HCT116 (cell line): Measurements from ENCODE around the gene MINK1. TPM values are rescaled to one million over a fixed set of nuclear protein-coding genes. Genes with fewer than 3 reads are reported as not detected.

Source experiments
- ATAC-seq: fragments of 200-7000 bp; cut with Tn5 transposase; 2 replicates; pipeline ENCODE4 v1.9.1; 2020; ENCODE audit warnings: mild to moderate bottlenecking, moderate library complexity
- BruUV-seq: library from RNA; stranded (reverse); fragments of 400-500 nt; replicated peaks from 2 replicates; lab custom pipeline; 2021; lab: Mats Ljungman, UMichigan
- CTCF ChIA-PET: fragments of 300-600 bp; sonication (Branson Sonifier 250); formaldehyde crosslinking; loops from one replicate; lab custom pipeline; 2021; ENCODE audit warnings: antibody characterized with exemption; lab: Charles Lee
- POLR2A ChIA-PET: fragments of 300-600, 350-600 bp; sonication (Branson Sonifier 250); formaldehyde crosslinking; loops from one replicate; lab custom pipeline; 2021; ENCODE audit warnings: antibody characterized with exemption; lab: Charles Lee
- RAD21 ChIA-PET, 2 experiments: fragments of 300-600 bp; sonication (Branson Sonifier 250); formaldehyde crosslinking; loops; one replicate each; lab custom pipeline; 2023; ENCODE audit warnings: low total read pairs in 2 of 2; ENCODE audit not compliant: uncharacterized antibody in 2 of 2, unreplicated experiment in 2 of 2, low non-redundant PET in 1 of 2; lab: Charles Lee
- DNase-seq: peaks from one replicate; pipeline ENCODE4 v3.0.0-alpha.2; 2010; ENCODE audit warnings: low read depth, low spot score
- H2AFZ ChIP-seq: fragments of 200-600 bp; shearing (Covaris generic), sonication (generic); 2 replicates; pipeline ENCODE4 v1.6.1; 2017; ENCODE audit warnings: low read depth, mixed run types, mixed read lengths, antibody characterized with exemption, low read length; ENCODE audit not compliant: poor library complexity, severe bottlenecking
- H3K27ac ChIP-seq: 2 replicates; pipeline ENCODE4 v1.5.1; 2012; ENCODE audit warnings: low read depth, low read length
- H3K27me3 ChIP-seq: fragments of 200-600 bp; sonication (generic); 2 replicates; pipeline ENCODE4 v1.6.1; 2016; ENCODE audit warnings: mixed run types, low read length, mixed read lengths; ENCODE audit not compliant: insufficient read depth
- H3K36me3 ChIP-seq, 2 experiments: fragments of 200-500 bp in 1 of 2; fragments of 200-600 bp in 1 of 2; sonication (Bioruptor generic) in 1 of 2; sonication (generic) in 1 of 2; 2 replicates each; pipeline versions ENCODE4 v1.5.1 to v1.6.1; 2014 to 2016; ENCODE audit warnings: low read length in 2 of 2, inconsistent platforms in 1 of 2, mixed read lengths in 1 of 2, mixed run types in 1 of 2; ENCODE audit not compliant: insufficient read depth in 2 of 2, control insufficient read depth in 1 of 2
- H3K4me1 ChIP-seq, 2 experiments: fragments of 200-600 bp in 1 of 2; sonication (generic) in 1 of 2; 2 replicates each; pipeline versions ENCODE4 v1.5.1 to v1.6.1; 2012 to 2017; ENCODE audit warnings: low read length in 2 of 2, inconsistent platforms in 1 of 2, mild to moderate bottlenecking in 1 of 2, mixed read lengths in 1 of 2, mixed run types in 1 of 2, moderate library complexity in 1 of 2; ENCODE audit not compliant: insufficient read depth in 2 of 2, control insufficient read depth in 1 of 2
- H3K4me2 ChIP-seq: fragments of 200-600 bp; sonication (generic); 2 replicates; pipeline ENCODE4 v1.6.1; 2017; ENCODE audit warnings: mixed run types, low read length, mixed read lengths
- H3K4me3 ChIP-seq, 2 experiments: fragments of 200-600 bp in 1 of 2; sonication (generic) in 1 of 2; replicated peaks in 1 of 2; 2 replicates each; pipeline ENCODE4 v1.5.1; 2011 to 2016; ENCODE audit warnings: low read length in 2 of 2, control low read depth in 1 of 2, low read depth in 1 of 2, mild to moderate bottlenecking in 1 of 2, mixed read lengths in 1 of 2, mixed run types in 1 of 2
- H3K79me2 ChIP-seq: fragments of 200-600 bp; sonication (generic); 2 replicates; pipeline ENCODE4 v1.6.1; 2017; ENCODE audit warnings: mild to moderate bottlenecking, mixed run types, low read length, moderate library complexity, mixed read lengths; ENCODE audit not compliant: insufficient read depth
- H3K9ac ChIP-seq: fragments of 200-600 bp; sonication (generic); 2 replicates; pipeline ENCODE4 v1.6.1; 2016; ENCODE audit warnings: low read length, mixed read lengths
- H3K9me2 ChIP-seq: fragments of 200-600 bp; sonication (generic), shearing (Covaris generic); 2 replicates; pipeline ENCODE4 v1.6.1; 2017; ENCODE audit warnings: mixed run types, mild to moderate bottlenecking, moderate library complexity; ENCODE audit not compliant: insufficient read depth
- H3K9me3 ChIP-seq, 2 experiments: fragments of 200-500 bp in 1 of 2; fragments of 200-600 bp in 1 of 2; sonication (Bioruptor generic) in 1 of 2; sonication (generic) in 1 of 2; 2 replicates each; pipeline ENCODE4 v1.6.1; 2014 to 2017; ENCODE audit warnings: low read length in 2 of 2, mixed read lengths in 2 of 2, inconsistent platforms in 1 of 2, low read depth in 1 of 2, mild to moderate bottlenecking in 1 of 2, mixed run types in 1 of 2, moderate library complexity in 1 of 2; ENCODE audit not compliant: control insufficient read depth in 1 of 2, insufficient read depth in 1 of 2
- H4K20me1 ChIP-seq: fragments of 200-600 bp; sonication (generic), shearing (Covaris generic); 2 replicates; pipeline ENCODE4 v1.6.1; 2017; ENCODE audit warnings: mixed run types, mild to moderate bottlenecking, moderate library complexity; ENCODE audit not compliant: insufficient read depth
- CBX3 ChIP-seq: IDR thresholded peaks from 2 replicates; pipeline ENCODE4 v1.6.1; 2012; ENCODE audit warnings: low read depth
- CEBPB ChIP-seq: IDR thresholded peaks from 2 replicates; pipeline ENCODE4 v1.6.1; 2012; ENCODE audit warnings: low read depth
- EGR1 ChIP-seq: IDR thresholded peaks from 2 replicates; pipeline ENCODE4 v1.6.1; 2012; ENCODE audit warnings: low read depth
- ELF1 ChIP-seq: IDR thresholded peaks from 2 replicates; pipeline ENCODE4 v1.6.1; 2012; ENCODE audit warnings: low read depth, borderline replicate concordance
- EZH2 ChIP-seq: fragments of 200-600 bp; sonication (generic); IDR thresholded peaks from 2 replicates; pipeline ENCODE4 v1.6.1; 2017; ENCODE audit warnings: antibody characterized with exemption, mixed run types
- MAX ChIP-seq: IDR thresholded peaks from 2 replicates; pipeline ENCODE4 v1.6.1; 2012
- POLR2A ChIP-seq: IDR thresholded peaks from 2 replicates; pipeline ENCODE4 v1.7.0; 2011; ENCODE audit warnings: borderline replicate concordance; ENCODE audit not compliant: insufficient read depth, insufficient read length; ENCODE audit errors: extremely low read depth
- POLR2AphosphoS5 ChIP-seq: IDR thresholded peaks from 2 replicates; pipeline ENCODE4 v1.6.1; 2011; ENCODE audit warnings: mild to moderate bottlenecking, low read depth, low read length, moderate library complexity
- SIN3A ChIP-seq: IDR thresholded peaks from 2 replicates; pipeline ENCODE4 v1.6.1; 2012; ENCODE audit warnings: low read depth
- SRF ChIP-seq: IDR thresholded peaks from 2 replicates; pipeline ENCODE4 v1.6.1; 2012; ENCODE audit warnings: low read depth
- TCF7L2 ChIP-seq: IDR thresholded peaks from 2 replicates; pipeline ENCODE4 v1.7.0; 2011; ENCODE audit warnings: borderline replicate concordance, inconsistent platforms; ENCODE audit not compliant: insufficient read depth, insufficient read length; ENCODE audit errors: extremely low read depth
- ZFX ChIP-seq: fragments of 450-650 bp; IDR thresholded peaks from 2 replicates; pipeline ENCODE4 v1.6.1; 2017
- ZNF274 ChIP-seq: fragments of 200-500 bp; sonication (Bioruptor generic); IDR thresholded peaks from 2 replicates; pipeline ENCODE4 v1.6.1; 2014; ENCODE audit warnings: mild to moderate bottlenecking, low read depth, low read length, inconsistent platforms
- intact Hi-C: fragments of 100-400 bp; cut with micrococcal nuclease; formaldehyde crosslinking; loops from 2 replicates; pipeline ENCODE4 v1.10.0; 2022
- total RNA-seq: library from RNA; stranded (reverse); gene quantifications from one replicate; pipeline ENCODE4 v1.2.1, GENCODE V29; 2021; ENCODE audit not compliant: unreplicated experiment
- TF ChIP-seq, protein P1 (sequence below): IDR thresholded peaks from 2 replicates; pipeline ENCODE4 v1.6.1; 2012; ENCODE audit warnings: low read depth
- TF ChIP-seq, protein P2 (sequence below): IDR thresholded peaks from 2 replicates; pipeline ENCODE4 v1.6.1; 2011; ENCODE audit warnings: mild to moderate bottlenecking, low read length, moderate library complexity; ENCODE audit not compliant: insufficient replicate concordance; ENCODE audit errors: extremely low read depth

Gene MINK1
- total RNA-seq, 1 experiment from 2014 or later = 85.2 TPM

DNA sequence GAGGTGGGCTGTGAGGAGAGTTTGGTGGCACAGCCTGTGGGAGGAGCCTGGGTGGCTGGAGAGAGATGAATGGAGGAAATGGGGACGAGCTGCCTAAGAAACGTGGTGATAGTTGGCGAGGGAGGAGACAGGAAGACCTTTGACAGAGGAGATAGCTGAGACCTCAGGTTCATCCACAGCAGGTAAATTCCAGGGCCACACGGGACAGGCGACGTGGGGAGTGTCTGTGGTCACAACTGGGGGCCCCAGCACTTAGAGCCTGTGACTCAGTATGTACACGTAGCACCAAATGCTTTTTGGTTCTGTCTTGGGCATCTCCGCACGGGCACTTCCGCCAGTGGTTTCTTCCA is 7.7 kb downstream of the MINK1 start:
- RAD21 ChIA-PET = no interaction called here
- Histone ChIP-seq H3K4me3 (no peak overlapping the region), H3K4me2 (no peak overlapping the region), H3K27ac (no peak overlapping the region), H4K20me1 (no peaks in the 10 kb centered on the region; the same call in 1 of the 2 replicates), H3K79me2 (peaks cover 93% of the 10 kb centered on the region), H3K9me3 (no peaks in the 10 kb centered on the region), H2AFZ (no peak overlapping the region), H3K9me2 (no peaks in the 10 kb centered on the region), H3K9ac (no peak overlapping the region), H3K4me1 (peaks cover 0 to 10% of the 10 kb centered on the region in 2 experiments; a peak in 3 of 4 replicates)
- no peak for DNase-seq
- no peak for ATAC-seq
- no TSS peak for BruUV-seq
- intact Hi-C loops = no loop called here
- CTCF ChIA-PET = no interaction called here
- no peak for TF ChIP-seq CEBPB
- TF ChIP-seq SRF = no peak
- TF ChIP-seq SIN3A = no peak
- no peak for TF ChIP-seq EZH2
- TF ChIP-seq CBX3 = no peak
- no peak for TF ChIP-seq ZFX
- TF ChIP-seq POLR2AphosphoS5 = no peak
- TF ChIP-seq POLR2A = no peak
- no peak for TF ChIP-seq EGR1
- TF ChIP-seq, all 23 proteins: peak for 0
- Histone ChIP-seq H3K36me3 (peaks cover 3 to 21% of the 10 kb centered on the region in 2 experiments; a peak in 1 of 4 replicates), H3K27me3 (no peaks in the 10 kb centered on the region)
- POLR2A ChIA-PET = no interaction called here

- Histone ChIP-seq H4K20me1 (no peaks in the 10 kb centered on the region; the same call in 1 of the 2 replicates), H3K4me1 (peaks cover 0 to 24% of the 10 kb centered on the region in 2 experiments; a peak in 2 of 4 replicates), H3K9me2 (no peaks in the 10 kb centered on the region), H3K27ac (no peak overlapping the region), H3K4me2 (no peak overlapping the region), H3K79me2 (peaks cover 93% of the 10 kb centered on the region), H3K4me3 (no peak overlapping the region), H3K9ac (no peak overlapping the region), H3K9me3 (no peaks in the 10 kb centered on the region), H3K27me3 (no peaks in the 10 kb centered on the region), H2AFZ (no peak overlapping the region), H3K36me3 (peaks cover 3 to 21% of the 10 kb centered on the region in 2 experiments; a peak in 1 of 4 replicates)
- intact Hi-C loops = no loop called here
- BruUV-seq = no TSS peak
- DNase-seq = no peak
- CTCF ChIA-PET = no interaction called here
- no peak for ATAC-seq
- RAD21 ChIA-PET = no interaction called here
- TF ChIP-seq ZNF274 (no peak), TCF7L2 (no peak), EGR1 (no peak), ELF1 (no peak), ZFX (no peak), POLR2AphosphoS5 (no peak), EZH2 (no peak), CEBPB (no peak), MAX (no peak)
- TF ChIP-seq, protein P1, sequence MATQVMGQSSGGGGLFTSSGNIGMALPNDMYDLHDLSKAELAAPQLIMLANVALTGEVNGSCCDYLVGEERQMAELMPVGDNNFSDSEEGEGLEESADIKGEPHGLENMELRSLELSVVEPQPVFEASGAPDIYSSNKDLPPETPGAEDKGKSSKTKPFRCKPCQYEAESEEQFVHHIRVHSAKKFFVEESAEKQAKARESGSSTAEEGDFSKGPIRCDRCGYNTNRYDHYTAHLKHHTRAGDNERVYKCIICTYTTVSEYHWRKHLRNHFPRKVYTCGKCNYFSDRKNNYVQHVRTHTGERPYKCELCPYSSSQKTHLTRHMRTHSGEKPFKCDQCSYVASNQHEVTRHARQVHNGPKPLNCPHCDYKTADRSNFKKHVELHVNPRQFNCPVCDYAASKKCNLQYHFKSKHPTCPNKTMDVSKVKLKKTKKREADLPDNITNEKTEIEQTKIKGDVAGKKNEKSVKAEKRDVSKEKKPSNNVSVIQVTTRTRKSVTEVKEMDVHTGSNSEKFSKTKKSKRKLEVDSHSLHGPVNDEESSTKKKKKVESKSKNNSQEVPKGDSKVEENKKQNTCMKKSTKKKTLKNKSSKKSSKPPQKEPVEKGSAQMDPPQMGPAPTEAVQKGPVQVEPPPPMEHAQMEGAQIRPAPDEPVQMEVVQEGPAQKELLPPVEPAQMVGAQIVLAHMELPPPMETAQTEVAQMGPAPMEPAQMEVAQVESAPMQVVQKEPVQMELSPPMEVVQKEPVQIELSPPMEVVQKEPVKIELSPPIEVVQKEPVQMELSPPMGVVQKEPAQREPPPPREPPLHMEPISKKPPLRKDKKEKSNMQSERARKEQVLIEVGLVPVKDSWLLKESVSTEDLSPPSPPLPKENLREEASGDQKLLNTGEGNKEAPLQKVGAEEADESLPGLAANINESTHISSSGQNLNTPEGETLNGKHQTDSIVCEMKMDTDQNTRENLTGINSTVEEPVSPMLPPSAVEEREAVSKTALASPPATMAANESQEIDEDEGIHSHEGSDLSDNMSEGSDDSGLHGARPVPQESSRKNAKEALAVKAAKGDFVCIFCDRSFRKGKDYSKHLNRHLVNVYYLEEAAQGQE = no peak
- TF ChIP-seq, protein P2, sequence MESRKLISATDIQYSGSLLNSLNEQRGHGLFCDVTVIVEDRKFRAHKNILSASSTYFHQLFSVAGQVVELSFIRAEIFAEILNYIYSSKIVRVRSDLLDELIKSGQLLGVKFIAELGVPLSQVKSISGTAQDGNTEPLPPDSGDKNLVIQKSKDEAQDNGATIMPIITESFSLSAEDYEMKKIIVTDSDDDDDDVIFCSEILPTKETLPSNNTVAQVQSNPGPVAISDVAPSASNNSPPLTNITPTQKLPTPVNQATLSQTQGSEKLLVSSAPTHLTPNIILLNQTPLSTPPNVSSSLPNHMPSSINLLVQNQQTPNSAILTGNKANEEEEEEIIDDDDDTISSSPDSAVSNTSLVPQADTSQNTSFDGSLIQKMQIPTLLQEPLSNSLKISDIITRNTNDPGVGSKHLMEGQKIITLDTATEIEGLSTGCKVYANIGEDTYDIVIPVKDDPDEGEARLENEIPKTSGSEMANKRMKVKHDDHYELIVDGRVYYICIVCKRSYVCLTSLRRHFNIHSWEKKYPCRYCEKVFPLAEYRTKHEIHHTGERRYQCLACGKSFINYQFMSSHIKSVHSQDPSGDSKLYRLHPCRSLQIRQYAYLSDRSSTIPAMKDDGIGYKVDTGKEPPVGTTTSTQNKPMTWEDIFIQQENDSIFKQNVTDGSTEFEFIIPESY = no peak
- POLR2A ChIA-PET = no interaction called here
These were observed 9.2 kb downstream of the MINK1 start for GRCh38 chr17:4842376-4842775.
